GM19351 (cell line): ENCODE data around the gene RPL10L.

ENCODE experiments used
- ATAC-seq: cut with Tn5 transposase; IDR thresholded peaks from one replicate; pipeline ENCODE4 v1.9.1; 2021; ENCODE audit warnings: mild to moderate bottlenecking, moderate library complexity; ENCODE audit not compliant: unreplicated experiment

Gene RPL10L

GRCh38 chr14:46651526-46652144 lies at the start of gene RPL10L:
Gene RPL10L (minus strand): TSS chr14:46651781. CDS start chr14:46651736, 45 bp downstream.
- ATAC-seq, result no peak

GRCh38 chr14:46691819-46692218 lies 40.2 kb upstream of the RPL10L start:
- no peak for ATAC-seq

DNA sequence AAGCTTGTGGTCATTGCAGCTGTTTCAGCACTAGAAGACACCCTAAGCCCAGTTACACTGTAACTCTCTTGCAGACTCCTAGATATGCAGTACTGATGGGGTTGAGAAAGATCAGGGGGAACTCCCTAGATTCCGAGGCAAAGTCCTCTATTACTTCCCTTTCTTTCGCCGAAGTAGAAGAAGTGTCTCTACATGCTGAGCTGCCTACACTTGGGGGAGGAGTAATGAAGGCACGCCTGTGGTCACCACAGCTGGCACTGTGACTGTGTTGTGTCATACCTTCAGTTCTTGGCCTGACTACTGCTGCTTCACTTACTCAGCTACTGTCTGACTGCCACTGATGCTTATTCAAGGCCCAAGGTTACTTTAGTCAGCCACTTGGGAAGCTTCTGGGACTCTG lies 35.1 kb upstream of the RPL10L start:
- ATAC-seq, result no peak

DNA sequence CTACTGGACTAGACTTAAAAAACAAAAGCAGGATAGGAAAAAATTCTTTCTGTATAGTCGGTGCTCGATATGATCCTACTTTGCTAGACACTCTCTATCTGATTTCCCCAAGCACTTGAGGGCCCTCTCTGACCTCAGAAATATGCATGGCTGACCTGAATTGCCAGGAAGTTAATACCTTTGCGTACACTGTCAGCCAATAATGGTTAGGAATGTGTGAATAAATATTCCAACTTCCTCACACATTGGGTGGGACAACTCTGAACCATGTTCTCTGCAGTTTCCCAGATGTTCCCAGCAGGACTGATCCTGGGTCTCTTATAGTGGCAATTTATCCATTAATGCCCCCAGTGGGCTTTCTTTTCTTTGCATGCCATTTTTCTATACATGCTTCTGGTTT lies 20.5 kb upstream of the RPL10L start:
- ATAC-seq, result no peak

- ATAC-seq, result no peak
Measured at GRCh38 chr14:46663382-46663781, 11.8 kb upstream of the RPL10L start.

- no peak for ATAC-seq
Measured at GRCh38 chr14:46661728-46662127, 10.1 kb upstream of the RPL10L start.

GRCh38 chr14:46653031-46653755 lies 1.6 kb upstream of the RPL10L start:
- no peak for ATAC-seq

GRCh38 chr14:46646796-46647195 lies 4.8 kb downstream of the RPL10L start:
- ATAC-seq, result no peak

- no peak for ATAC-seq
Measured at GRCh38 chr14:46626876-46627275, 24.7 kb downstream of the RPL10L start.
